HFFc6 (cell line): ENCODE results near the gene SRMS. TPM values are rescaled to one million over a fixed set of nuclear protein-coding genes. Genes with fewer than 3 reads are reported as not detected.

Experiments
- DNase-seq: peaks from one replicate; pipeline ENCODE4 v3.0.0-alpha.2; 2018
- H3K27ac Mint-ChIP-seq: 2 replicates; pipeline ENCODE4 v1.8.0; 2020; ENCODE audit warnings: mild to moderate bottlenecking, mixed read lengths
- H3K27me3 Mint-ChIP-seq: 2 replicates; pipeline ENCODE4 v1.8.0; 2021; ENCODE audit warnings: mild to moderate bottlenecking, moderate library complexity, mixed read lengths; ENCODE audit not compliant: insufficient read depth
- H3K36me3 Mint-ChIP-seq: 2 replicates; pipeline ENCODE4 v1.8.0; 2021; ENCODE audit warnings: low read depth, mixed read lengths
- H3K4me1 Mint-ChIP-seq: 2 replicates; pipeline ENCODE4 v1.8.0; 2020; ENCODE audit warnings: low read depth, mixed read lengths
- H3K4me3 Mint-ChIP-seq: 2 replicates; pipeline ENCODE4 v1.8.0; 2020; ENCODE audit warnings: mild to moderate bottlenecking, moderate library complexity, mixed read lengths
- H3K9me3 Mint-ChIP-seq: 2 replicates; pipeline ENCODE4 v1.8.0; 2020; ENCODE audit warnings: mild to moderate bottlenecking, mixed read lengths
- CTCF ChIP-seq: fragments of 200-600 bp; sonication (generic); IDR thresholded peaks from 2 replicates; pipeline ENCODE4 v1.5.0; 2021; ENCODE audit warnings: antibody characterized with exemption, mild to moderate bottlenecking
- total RNA-seq, 6 experiments: library from RNA; stranded (reverse); fragmentation: NEBNext Ultra II Directional; extraction: Animal tissue kit (Norgen Biotek cat#: 25700); gene quantifications; 2 replicates in 1 of 6; 3 replicates in 5 of 6; pipeline ENCODE4 v1.2.3, GENCODE V29; 2021

Gene SRMS
- total RNA-seq, 6 experiments from 2014 or later = not detected

- no peaks in the 10 kb centered on the region for H3K4me1 Mint-ChIP-seq
- no peaks in the 10 kb centered on the region for H3K27me3 Mint-ChIP-seq
- H3K9me3 Mint-ChIP-seq = no peaks in the 10 kb centered on the region
- DNase-seq = no peak
- H3K4me3 Mint-ChIP-seq = no peak overlapping the region
- H3K36me3 Mint-ChIP-seq = no peaks in the 10 kb centered on the region
- TF ChIP-seq CTCF = no peak
- no peak overlapping the region for H3K27ac Mint-ChIP-seq
These were observed 13.6 kb downstream of the SRMS start for GRCh38 chr20:63533871-63534393.

- Mint-ChIP-seq H3K9me3 (no peaks in the 10 kb centered on the region), H3K4me3 (no peak overlapping the region), H3K27me3 (no peaks in the 10 kb centered on the region), H3K4me1 (no peaks in the 10 kb centered on the region), H3K27ac (no peak overlapping the region), H3K36me3 (no peaks in the 10 kb centered on the region)
- no peak for TF ChIP-seq CTCF
- DNase-seq = no peak
These were observed 14.2 kb downstream of the SRMS start for GRCh38 chr20:63533388-63533787.

DNA sequence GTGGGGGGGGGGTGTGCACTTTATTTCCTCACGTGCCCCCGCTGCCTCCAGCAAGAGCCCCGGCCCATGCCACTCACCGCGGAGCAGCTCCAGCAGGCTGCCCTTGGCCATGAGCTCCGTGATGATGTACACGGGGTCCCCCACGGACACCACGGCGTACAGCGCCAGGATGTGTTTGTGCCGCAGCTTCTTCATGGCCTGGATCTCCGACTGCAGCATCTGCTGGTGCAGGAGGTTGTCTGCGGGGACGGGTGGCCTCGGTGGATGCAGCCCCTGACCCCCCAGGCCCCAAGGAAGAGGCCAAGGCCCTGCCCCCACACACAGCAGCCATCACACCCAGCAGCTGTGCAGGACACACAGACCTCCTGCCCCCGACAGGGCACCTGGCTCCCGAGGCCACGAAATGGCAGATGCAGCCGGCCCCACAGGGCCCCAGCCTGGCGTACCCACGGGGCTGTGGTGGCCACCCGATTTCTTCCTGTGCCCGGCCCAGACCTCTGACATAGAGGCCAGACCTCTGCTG is 15.0 kb downstream of the SRMS start:
- Mint-ChIP-seq H3K27ac (no peak overlapping the region), H3K36me3 (no peaks in the 10 kb centered on the region), H3K9me3 (no peaks in the 10 kb centered on the region), H3K4me3 (no peak overlapping the region), H3K4me1 (no peaks in the 10 kb centered on the region), H3K27me3 (no peaks in the 10 kb centered on the region)
- DNase-seq = no peak
- TF ChIP-seq CTCF = no peak

GRCh38 chr20:63531686-63532448 is 15.7 kb downstream of the SRMS start:
- H3K9me3 Mint-ChIP-seq = no peaks in the 10 kb centered on the region
- peaks cover 4% of the 10 kb centered on the region; the same call in 1 of the 2 replicates for H3K27me3 Mint-ChIP-seq
- no peaks in the 10 kb centered on the region for H3K36me3 Mint-ChIP-seq
- no peak overlapping the region for H3K27ac Mint-ChIP-seq
- DNase-seq = no peak
- H3K4me3 Mint-ChIP-seq = no peak overlapping the region
- no peak for TF ChIP-seq CTCF
- no peaks in the 10 kb centered on the region for H3K4me1 Mint-ChIP-seq

- Mint-ChIP-seq H3K27ac (no peak overlapping the region), H3K36me3 (no peaks in the 10 kb centered on the region), H3K9me3 (no peaks in the 10 kb centered on the region; the same call in 1 of the 2 replicates), H3K4me3 (no peak overlapping the region), H3K4me1 (no peaks in the 10 kb centered on the region), H3K27me3 (peaks cover 7% of the 10 kb centered on the region; the same call in 1 of the 2 replicates)
- no peak for TF ChIP-seq CTCF
- DNase-seq = no peak
These were observed 16.8 kb downstream of the SRMS start for GRCh38 chr20:63530788-63531160.
